K562 (cell line): ENCODE measurements around the gene TMEM176A. TPM values are rescaled to one million over a fixed set of nuclear protein-coding genes. Genes with fewer than 3 reads are reported as not detected.
A peak's percentile ranks its signal among the peaks of the same experiment; 100 is the strongest.

Experiments used
- ATAC-seq: fragments of 200-7000 bp; cut with Tn5 transposase; 3 replicates; pipeline ENCODE4 v1.9.1; 2020; ENCODE audit warnings: moderate library complexity
- BruUV-seq: library from RNA; stranded (reverse); fragments of 400-500 nt; replicated peaks from 2 replicates; lab custom pipeline; 2021; lab: Mats Ljungman, UMichigan
- CTCF ChIA-PET: fragments of 300-600 bp; formaldehyde crosslinking; extraction: SDS; loops from one replicate; lab custom pipeline; 2021; ENCODE audit warnings: low intra/inter-chr PET ratio; lab: Yijun Ruan, JAX
- POLR2A ChIA-PET: fragments of 300-600, 350-650 bp; sonication (Branson Sonifier 250); formaldehyde crosslinking; extraction: SDS; loops from one replicate; lab custom pipeline; 2021; ENCODE audit warnings: antibody characterized with exemption, inconsistent platforms; lab: Yijun Ruan, JAX
- DNase-seq, 4 experiments: peaks; one replicate each; pipeline versions ENCODE4 v3.0.0 to v3.0.0-alpha.2; 2011 to 2018; ENCODE audit warnings: low spot score in 3 of 4, mixed read lengths in 3 of 4; ENCODE audit errors: extremely low read depth in 1 of 4
- FAIRE-seq: peaks from 2 replicates; lab custom pipeline; 2011; peaks lifted over from hg19 to GRCh38; lab: Jason Lieb, UNC
- H2AFZ ChIP-seq: 2 replicates; pipeline ENCODE4 v1.6.0; 2011; ENCODE audit warnings: low read depth, low read length, control low read depth, inconsistent platforms
- H3K27ac ChIP-seq: fragments of 200-600 bp; 3 replicates; pipeline ENCODE4 v1.8.0; 2011; ENCODE audit warnings: low read depth, mild to moderate bottlenecking, control low read depth, inconsistent platforms, low read length, moderate library complexity, mixed read lengths; ENCODE audit errors: extremely low read depth
- H3K27me3 ChIP-seq, 2 experiments: fragments of 300-600 bp in 1 of 2; 2 replicates in 1 of 2; 3 replicates in 1 of 2; pipeline versions ENCODE4 v1.6.0 to v1.8.0; 2011; ENCODE audit warnings: inconsistent platforms in 2 of 2, low read length in 2 of 2, mild to moderate bottlenecking in 1 of 2, mixed read lengths in 1 of 2, moderate library complexity in 1 of 2; ENCODE audit not compliant: control insufficient read depth in 2 of 2, insufficient read depth in 2 of 2
- H3K36me3 ChIP-seq: fragments of 300-600 bp; 3 replicates; pipeline ENCODE4 v1.8.0; 2011; ENCODE audit warnings: mild to moderate bottlenecking, low read length, inconsistent platforms; ENCODE audit not compliant: control insufficient read depth, insufficient read depth
- H3K4me1 ChIP-seq, 2 experiments: fragments of 200-600 bp in 1 of 2; replicated peaks in 1 of 2; 2 replicates in 1 of 2; 3 replicates in 1 of 2; pipeline versions ENCODE4 v1.5.1 to v1.8.0; 2011; ENCODE audit warnings: inconsistent platforms in 2 of 2, low read length in 2 of 2, mild to moderate bottlenecking in 1 of 2, mixed read lengths in 1 of 2, moderate library complexity in 1 of 2; ENCODE audit not compliant: control insufficient read depth in 2 of 2, insufficient read depth in 2 of 2
- H3K4me2 ChIP-seq: 2 replicates; pipeline ENCODE4 v1.6.1; 2011; ENCODE audit warnings: low read length, control low read depth, inconsistent platforms, mixed read lengths; ENCODE audit not compliant: insufficient read depth
- H3K4me3 ChIP-seq: fragments of 200-600 bp; sonication (generic), shearing (Covaris generic); 2 replicates; pipeline ENCODE4 v1.5.1; 2016; ENCODE audit warnings: control low read depth, inconsistent platforms
- H3K79me2 ChIP-seq: fragments of 200-600 bp; 3 replicates; pipeline ENCODE4 v1.8.0; 2011; ENCODE audit warnings: low read length, inconsistent platforms; ENCODE audit not compliant: control insufficient read depth, insufficient read depth
- H3K9ac ChIP-seq, 2 experiments: 2 replicates each; pipeline versions ENCODE4 v1.6.0 to v1.6.1; 2011; ENCODE audit warnings: low read depth in 2 of 2, low read length in 2 of 2, control low read depth in 1 of 2, inconsistent platforms in 1 of 2, mild to moderate bottlenecking in 1 of 2, mixed read lengths in 1 of 2; ENCODE audit not compliant: insufficient read depth in 1 of 2
- H3K9me1 ChIP-seq: one replicate; pipeline ENCODE4 v1.6.0; 2011; ENCODE audit warnings: inconsistent platforms, mild to moderate bottlenecking, low read length, moderate library complexity; ENCODE audit not compliant: control insufficient read depth, insufficient read depth
- H3K9me3 ChIP-seq: replicated peaks from 2 replicates; pipeline ENCODE4 v1.5.1; 2011; ENCODE audit warnings: low read depth, low read length, inconsistent platforms; ENCODE audit not compliant: control insufficient read depth, insufficient read depth
- H4K20me1 ChIP-seq: replicated peaks from 2 replicates; pipeline ENCODE4 v1.6.1; 2011; ENCODE audit warnings: low read length, inconsistent platforms, mixed read lengths; ENCODE audit not compliant: control insufficient read depth, insufficient read depth
- HMGN3 ChIP-seq: IDR thresholded peaks from 2 replicates; pipeline ENCODE4 v1.6.1; 2011; ENCODE audit warnings: borderline replicate concordance, low read depth, mild to moderate bottlenecking, mixed read lengths, low read length; ENCODE audit not compliant: insufficient read length; ENCODE audit errors: extremely low read depth
- SP1 ChIP-seq: sonication (generic); formaldehyde crosslinking; IDR thresholded peaks from 2 replicates; pipeline ENCODE4 v1.8.1; 2022; ENCODE audit warnings: mild to moderate bottlenecking, missing genetic modification reagents
- WGBS: fragments of 100-300 bp; shearing (Covaris generic); methylation state at CpG from one replicate; pipeline ENCODE4 v1.1.6; 2016; ENCODE audit warnings: low coverage, mixed read lengths; ENCODE audit not compliant: insufficient coverage; ENCODE audit errors: missing lambda C conversion rate; 5-methylcytosine and 5-hydroxymethylcytosine counted together
- in situ Hi-C: fragments of 300-500 bp; cut with MboI; formaldehyde crosslinking; loops from 4 replicates; pipeline ENCODE4 v1.15.0; 2018; ENCODE audit warnings: inconsistent platforms, mixed read lengths
- intact Hi-C: fragments of 100-400 bp; cut with micrococcal nuclease; formaldehyde crosslinking; loops from 2 replicates; pipeline ENCODE4 v1.14.2; 2022
- polyA plus RNA-seq, 8 experiments: library from polyadenylated mRNA; depleted of rRNA in 4 of 8; stranded (reverse) in 5 of 8; unstranded in 3 of 8; fragments of >200 nt; fragmentation: Nextera tagmentation in 2 of 8; fragmentation: Illumina TruSeq in 1 of 8; extraction: Ambion mirVana in 2 of 8; extraction: Trizol in 1 of 8; gene quantifications; 2 replicates each; pipeline versions ENCODE4 v1.2.1 to v1.2.3, GENCODE V29; 2011 to 2014; ENCODE audit warnings: inconsistent platforms in 1 of 8, missing spikeins in 1 of 8
- total RNA-seq, 7 experiments: library from RNA; depleted of rRNA in 6 of 7; stranded (reverse); fragments of >200 nt in 6 of 7; fragmentation: Illumina TruSeq in 2 of 7; extraction: Trizol in 2 of 7; gene quantifications; 2 replicates each; pipeline versions ENCODE4 v1.2.1 to v1.2.3, GENCODE V29; 2011 to 2021; ENCODE audit warnings: low replicate concordance in 1 of 7

Gene TMEM176A
- total and polyA plus RNA-seq, 9 of the 15 experiments (the other 6 are each of a cell fraction or from before 2014, with no cell fraction given) = 0.31 TPM; not detected in 8

DNA sequence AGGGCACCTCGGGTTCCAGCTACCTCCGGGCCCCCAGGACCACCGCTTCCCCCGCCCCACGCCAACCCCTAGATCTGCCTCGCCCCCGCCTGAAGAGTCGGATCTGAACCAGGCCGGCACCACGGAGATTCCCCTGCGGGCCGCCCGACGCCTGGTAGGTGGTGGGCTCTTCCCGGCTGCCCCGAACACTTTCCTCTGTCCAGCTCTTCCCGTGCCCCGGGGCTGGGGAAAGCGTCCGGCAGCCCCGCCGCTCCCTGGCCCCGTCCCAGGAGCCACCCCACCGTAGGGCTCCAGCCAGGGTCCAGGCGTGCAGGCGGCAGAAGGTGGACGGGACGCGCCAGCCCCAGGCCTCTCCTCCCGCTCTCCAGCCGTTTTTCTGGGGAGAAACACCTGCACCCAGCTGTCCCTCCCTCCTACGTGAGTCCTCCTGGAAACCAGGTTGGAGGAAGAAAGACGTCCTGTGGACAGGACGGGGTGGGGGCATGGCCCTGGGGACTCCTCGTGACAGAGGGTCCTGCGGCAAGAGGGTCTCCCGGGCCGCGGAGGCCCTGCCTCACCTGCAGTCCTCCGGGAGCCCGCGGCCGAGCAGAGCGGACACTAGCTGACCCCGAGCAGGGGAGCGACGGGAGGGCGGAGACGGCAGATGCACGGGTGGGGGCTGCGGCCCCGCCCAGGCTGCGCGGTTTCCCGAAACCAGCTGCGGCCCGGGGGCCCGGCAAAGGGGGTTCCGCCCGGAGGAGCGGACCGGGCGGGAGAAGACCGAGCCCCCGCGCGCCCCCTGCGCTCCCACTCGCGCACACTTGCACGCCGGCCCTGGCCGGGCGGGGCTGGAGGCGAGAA is 608 bp upstream of the TMEM176A start, which contains the start of gene TMEM176B:
Gene TMEM176B (minus strand): TSS at position 624 of the 840 bp plus-strand sequence. CDS start 3,795 bp downstream, outside the sequence.
- WGBS = 12% methylated on average over 71 of the region's 75 CpGs
- H3K4me2 ChIP-seq = no peak within 1 kb of the TSS
- ChIA-PET CTCF (no interaction called here), POLR2A (interaction anchor here (0.6 to 1.5 kb wide), 2 partner anchors 51 to 599 kb away, joined by 3 read pairs; no protein-coding TSS in a partner anchor)
- H3K9me3 ChIP-seq = no peaks in the 10 kb centered on the region
- intact Hi-C loops (no loop called here), in situ Hi-C loops (no loop called here)
- no peaks in the 10 kb centered on the region for H3K79me2 ChIP-seq
- FAIRE-seq (no peak), DNase-seq (peak in 1 of 4 experiments; percentile 34), ATAC-seq (peak; percentile 30)
- H3K4me3 ChIP-seq = no peak within 1 kb of the TSS
- H3K27ac ChIP-seq = no peak within 1 kb of the TSS
- TF ChIP-seq HMGN3 = peak; percentile 16
- TF ChIP-seq SP1 (CRISPR knock-in tag) = no peak
- peaks cover 59 to 79% of the 10 kb centered on the region in 2 experiments for H3K27me3 ChIP-seq
- no peak within 1 kb of the TSS for H2AFZ ChIP-seq
- H3K9me1 ChIP-seq = no peaks in the 10 kb centered on the region
- H4K20me1 ChIP-seq = no peaks in the 10 kb centered on the region
- peaks cover 0 to 21% of the 10 kb centered on the region in 2 experiments; a peak in 2 of 5 replicates for H3K4me1 ChIP-seq
- no peaks in the 10 kb centered on the region for H3K36me3 ChIP-seq
- no peak within 1 kb of the TSS for H3K9ac ChIP-seq
- no TSS peak for BruUV-seq
